ENCODE results near the gene PHLDA2.

GRCh38 chr11:2931771-2932738, 2.8 kb upstream of the PHLDA2 start:
- TF ChIP-seq L3MBTL2 (conservative IDR thresholded peaks at IDR 0.05): no peak
- no peak for TF ChIP-seq BHLHE40 (IDR thresholded peaks at IDR 0.05; ENCODE audit: borderline replicate concordance)
- TF ChIP-seq FOXA1 (IDR thresholded peaks at IDR 0.05): no peak
- no peak for TF ChIP-seq ELF4 (IDR thresholded peaks at IDR 0.05)
- TF ChIP-seq, protein P1, sequence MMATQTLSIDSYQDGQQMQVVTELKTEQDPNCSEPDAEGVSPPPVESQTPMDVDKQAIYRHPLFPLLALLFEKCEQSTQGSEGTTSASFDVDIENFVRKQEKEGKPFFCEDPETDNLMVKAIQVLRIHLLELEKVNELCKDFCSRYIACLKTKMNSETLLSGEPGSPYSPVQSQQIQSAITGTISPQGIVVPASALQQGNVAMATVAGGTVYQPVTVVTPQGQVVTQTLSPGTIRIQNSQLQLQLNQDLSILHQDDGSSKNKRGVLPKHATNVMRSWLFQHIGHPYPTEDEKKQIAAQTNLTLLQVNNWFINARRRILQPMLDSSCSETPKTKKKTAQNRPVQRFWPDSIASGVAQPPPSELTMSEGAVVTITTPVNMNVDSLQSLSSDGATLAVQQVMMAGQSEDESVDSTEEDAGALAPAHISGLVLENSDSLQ (IDR thresholded peaks at IDR 0.05): no peak
- TF ChIP-seq SUZ12 (IDR thresholded peaks at IDR 0.05): no peak
- TF ChIP-seq SP1 (IDR thresholded peaks at IDR 0.05): no peak

All from HEK293T (cell line).